ENCODE results near the gene CDH23. TPM values are rescaled to one million over a fixed set of nuclear protein-coding genes. Genes with fewer than 3 reads are reported as not detected.

Gene CDH23
- total and polyA plus RNA-seq, 2 of the 8 experiments (the other 6 are each of a cell fraction or from before 2014, with no cell fraction given) = 1.9 to 4.9 TPM

DNA sequence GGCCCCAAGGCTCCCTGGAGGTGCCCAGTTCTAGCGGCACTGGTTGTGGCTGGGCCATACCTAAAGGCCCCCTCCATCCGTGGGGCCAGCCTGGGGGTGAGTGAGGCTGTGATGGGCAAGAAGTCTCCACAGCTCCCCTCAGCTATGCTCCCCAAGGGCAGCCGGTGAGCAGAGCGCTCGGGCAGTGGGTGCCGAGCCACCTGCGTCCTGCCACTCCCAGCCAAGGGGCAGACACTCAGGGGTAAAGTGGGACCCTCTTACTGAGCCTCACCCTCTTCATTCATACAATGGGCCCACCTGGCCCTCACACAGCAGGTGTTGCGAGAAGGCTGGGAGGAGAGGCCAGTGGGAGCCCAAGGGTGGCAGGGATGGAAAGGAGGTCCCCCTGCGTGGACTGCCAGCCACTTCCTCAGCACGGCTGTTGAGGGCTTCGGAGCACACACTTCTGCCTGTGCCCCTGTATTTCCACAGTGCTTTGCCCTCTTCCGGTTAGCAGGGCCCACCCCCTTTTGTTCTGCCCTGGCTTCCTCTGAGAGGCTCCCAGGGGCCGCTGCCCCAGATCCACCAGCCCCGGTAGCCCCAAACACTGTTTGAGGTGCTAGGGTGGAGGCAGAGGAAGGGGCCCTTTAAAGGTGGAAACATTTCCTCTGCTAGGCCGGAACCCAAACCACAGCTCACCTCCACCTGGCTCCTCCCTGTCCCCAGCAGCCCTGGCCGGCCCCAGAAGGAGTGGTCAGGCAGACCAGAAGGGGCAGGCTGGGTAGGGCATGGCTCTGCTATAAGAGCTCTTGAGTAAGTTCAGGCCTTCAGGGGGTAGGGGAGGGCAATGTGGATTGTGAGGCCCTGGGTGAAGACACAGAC, 339.2 kb downstream of the CDH23 start (continued):
- TF ChIP-seq, protein P1, sequence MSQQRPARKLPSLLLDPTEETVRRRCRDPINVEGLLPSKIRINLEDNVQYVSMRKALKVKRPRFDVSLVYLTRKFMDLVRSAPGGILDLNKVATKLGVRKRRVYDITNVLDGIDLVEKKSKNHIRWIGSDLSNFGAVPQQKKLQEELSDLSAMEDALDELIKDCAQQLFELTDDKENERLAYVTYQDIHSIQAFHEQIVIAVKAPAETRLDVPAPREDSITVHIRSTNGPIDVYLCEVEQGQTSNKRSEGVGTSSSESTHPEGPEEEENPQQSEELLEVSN (IDR thresholded peaks at IDR 0.05) = no peak
- no peak for TF ChIP-seq NANOG (IDR thresholded peaks at IDR 0.05; ENCODE audit: insufficient read depth, low read depth, low read length, poor library complexity, severe bottlenecking)
- no peak for TF ChIP-seq GABPA (IDR thresholded peaks at IDR 0.05; ENCODE audit: borderline replicate concordance, insufficient read depth, low read length)
- TF ChIP-seq TCF12 (IDR thresholded peaks at IDR 0.05; ENCODE audit: low read depth, low read length) = no peak
- TF ChIP-seq EGR1 (IDR thresholded peaks at IDR 0.05; ENCODE audit: borderline replicate concordance, low read depth, low read length) = no peak
- TF ChIP-seq EZH2 (IDR thresholded peaks at IDR 0.05; ENCODE audit: low read depth, low read length, severe bottlenecking) = no peak
- TF ChIP-seq POU5F1 (IDR thresholded peaks at IDR 0.05; ENCODE audit: low read depth, low read length) = no peak
- TF ChIP-seq CHD2 (IDR thresholded peaks at IDR 0.05; ENCODE audit: low read length) = no peak
- TF ChIP-seq TAF7 (optimal IDR thresholded peaks at IDR 0.05; ENCODE audit: borderline replicate concordance, low read depth, low read length) = no peak
- TF ChIP-seq, protein P2, sequence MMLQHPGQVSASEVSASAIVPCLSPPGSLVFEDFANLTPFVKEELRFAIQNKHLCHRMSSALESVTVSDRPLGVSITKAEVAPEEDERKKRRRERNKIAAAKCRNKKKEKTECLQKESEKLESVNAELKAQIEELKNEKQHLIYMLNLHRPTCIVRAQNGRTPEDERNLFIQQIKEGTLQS (IDR thresholded peaks at IDR 0.05; ENCODE audit: insufficient read depth, low read depth, low read length) = no peak
